Thyroid gland (tissue), 4 donors: ENCODE measurements around the gene RPS19BP1. TPM values are rescaled to one million over a fixed set of nuclear protein-coding genes. Genes with fewer than 3 reads are reported as not detected.
A peak's percentile ranks its signal among the peaks of the same experiment; 100 is the strongest.

Experiments
- DNase-seq, 2 donors: peaks; one replicate each; pipeline ENCODE4 v3.0.0-alpha.2; 2019
- H3K27ac ChIP-seq, 3 donors: fragments of 200-600 bp; sonication (generic); 1 replicate in 2 of 3; 2 replicates in 1 of 3; pipeline ENCODE4 v1.5.1; 2016 to 2019; ENCODE audit warnings: mild to moderate bottlenecking in 1 of 3, moderate library complexity in 1 of 3
- H3K27me3 ChIP-seq: fragments of 200-600 bp; sonication (generic); one replicate; pipeline ENCODE4 v1.5.1; 2019
- H3K36me3 ChIP-seq, 2 donors: fragments of 200-600 bp; sonication (generic); one replicate each; pipeline ENCODE4 v1.5.1; 2016 to 2019
- H3K4me1 ChIP-seq, 2 donors: fragments of 200-600 bp; sonication (generic); one replicate each; pipeline ENCODE4 v1.5.1; 2017 to 2019
- H3K4me3 ChIP-seq, 3 donors: fragments of 200-600 bp; sonication (generic); replicated peaks in 1 of 3; 1 replicate in 2 of 3; 2 replicates in 1 of 3; pipeline ENCODE4 v1.5.1; 2016; ENCODE audit warnings: mild to moderate bottlenecking in 1 of 3
- H3K9me3 ChIP-seq: fragments of 200-600 bp; sonication (generic); one replicate; pipeline ENCODE4 v1.5.1; 2017
- CTCF ChIP-seq, 6 experiments: fragments of 200-600 bp in 3 of 6; fragments of 450-650 bp in 3 of 6; sonication (generic) in 3 of 6; IDR thresholded peaks; one replicate each; pipeline ENCODE4 v1.5.1; 2016 to 2019; ENCODE audit warnings: antibody characterized with exemption in 6 of 6, mild to moderate bottlenecking in 2 of 6, inconsistent platforms in 1 of 6, moderate library complexity in 1 of 6
- POLR2A ChIP-seq, 2 donors: fragments of 450-650 bp; IDR thresholded peaks; one replicate each; pipeline ENCODE4 v1.6.1; 2017; ENCODE audit warnings: antibody characterized with exemption in 2 of 2, mild to moderate bottlenecking in 2 of 2, moderate library complexity in 1 of 2
- WGBS, 2 donors: methylation state at CpG; one replicate each; pipeline ENCODE4 v1.1.5; 2017; 5-methylcytosine and 5-hydroxymethylcytosine counted together
- intact Hi-C: fragments of 100-400 bp; cut with DNase I; formaldehyde crosslinking; loops from one replicate; pipeline ENCODE4 v1.15.1; 2023
- total RNA-seq, 4 donors: library from RNA; depleted of rRNA; stranded (reverse); fragments of >200 nt; gene quantifications; one replicate each; pipeline ENCODE4 v1.2.3, GENCODE V29; 2016

RPS19BP1 gene
- total RNA-seq, 4 donors from 2014 or later: 120 to 243 (median 171) TPM

GRCh38 chr22:39528681-39529486 is 3.7 kb downstream of the RPS19BP1 start:
- intact Hi-C loops: loop anchor here (5.0 to 10.0 kb wide), 4 partner anchors 37 to 357 kb away; partner anchors contain the start of genes PDGFB and SYNGR1
- H3K4me3 ChIP-seq: no peak overlapping the region
- WGBS, 2 donors: 20 to 33% methylated on average over 11 to 29 of the region's 32 CpGs
- peak in 1 of 2 donors; percentile 16 for TF ChIP-seq POLR2A (IDR thresholded peaks at IDR 0.05)
- peak; percentile 90 to 98 (median 96) for TF ChIP-seq CTCF (IDR thresholded peaks at IDR 0.05)
- H3K4me1 ChIP-seq: peaks cover 40 to 52% of the 10 kb centered on the region in 2 donors
- H3K9me3 ChIP-seq: no peaks in the 10 kb centered on the region
- H3K36me3 ChIP-seq: peaks cover 7 to 18% of the 10 kb centered on the region in 2 donors
- peak; percentile 90 to 92 for DNase-seq
- H3K27me3 ChIP-seq: no peaks in the 10 kb centered on the region
- peak overlapping the region in 2 of 3 donors; percentile 33 to 47 for H3K27ac ChIP-seq

GRCh38 chr22:39528080-39528661 is 4.4 kb downstream of the RPS19BP1 start:
- TF ChIP-seq POLR2A (IDR thresholded peaks at IDR 0.05): no peak
- H3K27ac ChIP-seq: peak overlapping the region in 1 of 3 donors; percentile 33
- intact Hi-C loops: loop anchor here (5.0 to 10.0 kb wide), 4 partner anchors 36 to 356 kb away; partner anchors contain the start of genes PDGFB and SYNGR1
- WGBS, 2 donors: 72 to 81% methylated on average over 9 to 12 of the region's 12 CpGs
- H3K27me3 ChIP-seq: no peaks in the 10 kb centered on the region
- no peak overlapping the region for H3K4me3 ChIP-seq
- peaks cover 41 to 57% of the 10 kb centered on the region in 2 donors for H3K4me1 ChIP-seq
- H3K36me3 ChIP-seq: peaks cover 9 to 23% of the 10 kb centered on the region in 2 donors
- DNase-seq: no peak
- no peaks in the 10 kb centered on the region for H3K9me3 ChIP-seq

- Histone ChIP-seq H3K27me3 (no peaks in the 10 kb centered on the region), H3K4me1 (peaks cover 46 to 64% of the 10 kb centered on the region in 2 donors), H3K27ac (peak overlapping the region in 1 of 3 donors; percentile 36), H3K36me3 (peaks cover 15 to 29% of the 10 kb centered on the region in 2 donors), H3K4me3 (no peak overlapping the region), H3K9me3 (no peaks in the 10 kb centered on the region)
- intact Hi-C loops: loop anchor here (5.0 to 10.0 kb wide), 4 partner anchors 35 to 355 kb away; partner anchors contain the start of genes PDGFB and SYNGR1
- 67 to 75% methylated on average over 6 of the region's 6 CpGs for WGBS, 2 donors
- peak; percentile 38 to 43 for DNase-seq
- no peak for TF ChIP-seq CTCF (IDR thresholded peaks at IDR 0.05)
- no peak for TF ChIP-seq POLR2A (IDR thresholded peaks at IDR 0.05)
Measured at GRCh38 chr22:39527481-39527961, 5.0 kb downstream of the RPS19BP1 start.

- no peak overlapping the region for H3K4me3 ChIP-seq
- DNase-seq: no peak
- H3K36me3 ChIP-seq: peaks cover 23 to 37% of the 10 kb centered on the region in 2 donors
- intact Hi-C loops: loop anchor here (5.0 to 10.0 kb wide), 4 partner anchors 34 to 354 kb away; partner anchors contain the start of genes PDGFB and SYNGR1
- no peaks in the 10 kb centered on the region for H3K9me3 ChIP-seq
- no peaks in the 10 kb centered on the region for H3K27me3 ChIP-seq
- H3K27ac ChIP-seq: no peak overlapping the region
- TF ChIP-seq POLR2A (IDR thresholded peaks at IDR 0.05) (no peak), CTCF (IDR thresholded peaks at IDR 0.05) (no peak)
- peaks cover 51 to 70% of the 10 kb centered on the region in 2 donors for H3K4me1 ChIP-seq
- WGBS, 2 donors: 84 to 88% methylated on average over 4 of the region's 4 CpGs
Measured at GRCh38 chr22:39526736-39527171, 5.8 kb downstream of the RPS19BP1 start.

- Histone ChIP-seq H3K36me3 (peaks cover 29 to 48% of the 10 kb centered on the region in 2 donors), H3K4me3 (no peak overlapping the region), H3K27ac (no peak overlapping the region), H3K4me1 (peaks cover 48 to 65% of the 10 kb centered on the region in 2 donors), H3K9me3 (no peaks in the 10 kb centered on the region), H3K27me3 (no peaks in the 10 kb centered on the region)
- WGBS, 2 donors: 68 to 82% methylated on average over 4 of the region's 4 CpGs
- intact Hi-C loops: loop anchor here (5.0 to 10.0 kb wide), 4 partner anchors 33 to 353 kb away; partner anchors contain the start of genes PDGFB and SYNGR1
- no peak for TF ChIP-seq POLR2A (IDR thresholded peaks at IDR 0.05)
- no peak for TF ChIP-seq CTCF (IDR thresholded peaks at IDR 0.05)
- no peak for DNase-seq
Measured at GRCh38 chr22:39525658-39525975, 6.9 kb downstream of the RPS19BP1 start.
